Smooth muscle cell of the umbilical artery (primary cell): Measurements from ENCODE around the gene C19orf33. TPM values are rescaled to one million over a fixed set of nuclear protein-coding genes. Genes with fewer than 3 reads are reported as not detected.

ENCODE experiments used
- total RNA-seq: library from RNA; depleted of rRNA; stranded (reverse); fragments of >200 nt; gene quantifications from 2 replicates; pipeline ENCODE4 v1.2.3, GENCODE V29; 2014

Gene C19orf33
- not detected in 2 replicates for total RNA-seq

DNA sequence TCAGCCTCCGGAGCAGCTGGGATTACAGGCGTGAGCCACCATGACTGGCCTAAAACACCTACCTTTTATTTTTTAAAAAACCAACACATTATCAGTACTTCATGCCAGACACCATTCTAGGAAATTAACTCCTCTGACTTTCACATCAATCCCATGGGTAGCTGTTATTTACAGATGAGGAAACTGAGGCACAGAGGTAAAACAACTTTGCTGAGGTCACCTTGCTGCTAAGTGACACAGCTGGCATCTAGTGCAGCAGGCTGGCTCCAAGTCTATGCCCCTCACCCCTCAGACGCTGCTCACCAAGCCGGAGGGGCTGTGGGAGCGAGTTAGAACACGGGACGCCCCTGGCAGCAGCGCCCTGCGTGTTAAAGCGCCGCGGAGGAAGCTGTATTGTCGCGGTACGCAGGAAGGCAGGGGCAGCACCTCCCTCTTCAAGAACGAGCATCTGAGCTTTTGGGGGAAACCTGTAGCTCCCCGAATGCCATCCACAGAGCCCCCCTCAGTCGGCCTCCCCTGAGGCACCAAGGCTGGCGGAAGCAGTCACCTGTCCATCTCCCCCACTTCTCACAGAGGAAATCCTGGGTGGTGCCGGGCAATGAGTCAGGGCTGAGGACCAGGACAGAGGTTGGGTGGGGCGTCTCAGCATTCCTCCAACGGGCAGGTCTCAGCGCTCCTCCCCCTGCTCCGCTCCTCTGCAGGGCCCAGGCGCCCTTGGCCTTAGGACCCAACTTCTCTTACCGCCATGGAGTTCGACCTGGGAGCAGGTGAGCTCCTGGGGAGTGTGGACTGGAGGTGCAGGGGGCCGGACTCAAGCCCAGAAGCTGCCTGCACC, at the start of gene C19orf33:
Gene C19orf33 (plus strand): TSS at position 735 of the 835 bp plus-strand sequence. CDS start 11 bp downstream, at position 746.

DNA sequence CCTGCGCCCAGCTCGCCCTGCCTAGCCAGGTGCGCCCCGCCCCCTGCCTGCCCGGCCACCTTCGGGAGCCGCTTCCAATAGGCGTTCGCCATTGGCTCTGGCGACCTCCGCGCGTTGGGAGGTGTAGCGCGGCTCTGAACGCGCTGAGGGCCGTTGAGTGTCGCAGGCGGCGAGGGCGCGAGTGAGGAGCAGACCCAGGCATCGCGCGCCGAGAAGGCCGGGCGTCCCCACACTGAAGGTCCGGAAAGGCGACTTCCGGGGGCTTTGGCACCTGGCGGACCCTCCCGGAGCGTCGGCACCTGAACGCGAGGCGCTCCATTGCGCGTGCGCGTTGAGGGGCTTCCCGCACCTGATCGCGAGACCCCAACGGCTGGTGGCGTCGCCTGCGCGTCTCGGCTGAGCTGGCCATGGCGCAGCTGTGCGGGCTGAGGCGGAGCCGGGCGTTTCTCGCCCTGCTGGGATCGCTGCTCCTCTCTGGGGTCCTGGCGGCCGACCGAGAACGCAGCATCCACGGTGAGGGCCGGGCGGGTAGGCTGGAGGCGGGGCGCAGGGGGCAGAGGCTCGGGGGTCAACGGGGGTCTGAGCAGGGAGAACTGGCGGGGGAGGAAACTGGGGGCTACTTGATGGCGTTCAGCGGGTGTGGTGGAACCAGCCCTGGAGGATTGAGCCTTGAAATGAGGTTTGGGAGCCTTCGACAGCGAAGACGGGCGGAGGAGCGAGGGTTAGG, 39.4 kb upstream of the C19orf33 start, which contains the start of gene SPINT2:
Gene SPINT2 (plus strand): TSS at position 88 of the 727 bp plus-strand sequence. CDS start 320 bp downstream, at position 408.

GRCh38 chr19:38315657-38316476, 11.8 kb downstream of the C19orf33 start, which contains the start of gene YIF1B:
YIF1B (minus strand) TSS chr19:38315947; CDS start chr19:38315917, 30 bp downstream.

DNA sequence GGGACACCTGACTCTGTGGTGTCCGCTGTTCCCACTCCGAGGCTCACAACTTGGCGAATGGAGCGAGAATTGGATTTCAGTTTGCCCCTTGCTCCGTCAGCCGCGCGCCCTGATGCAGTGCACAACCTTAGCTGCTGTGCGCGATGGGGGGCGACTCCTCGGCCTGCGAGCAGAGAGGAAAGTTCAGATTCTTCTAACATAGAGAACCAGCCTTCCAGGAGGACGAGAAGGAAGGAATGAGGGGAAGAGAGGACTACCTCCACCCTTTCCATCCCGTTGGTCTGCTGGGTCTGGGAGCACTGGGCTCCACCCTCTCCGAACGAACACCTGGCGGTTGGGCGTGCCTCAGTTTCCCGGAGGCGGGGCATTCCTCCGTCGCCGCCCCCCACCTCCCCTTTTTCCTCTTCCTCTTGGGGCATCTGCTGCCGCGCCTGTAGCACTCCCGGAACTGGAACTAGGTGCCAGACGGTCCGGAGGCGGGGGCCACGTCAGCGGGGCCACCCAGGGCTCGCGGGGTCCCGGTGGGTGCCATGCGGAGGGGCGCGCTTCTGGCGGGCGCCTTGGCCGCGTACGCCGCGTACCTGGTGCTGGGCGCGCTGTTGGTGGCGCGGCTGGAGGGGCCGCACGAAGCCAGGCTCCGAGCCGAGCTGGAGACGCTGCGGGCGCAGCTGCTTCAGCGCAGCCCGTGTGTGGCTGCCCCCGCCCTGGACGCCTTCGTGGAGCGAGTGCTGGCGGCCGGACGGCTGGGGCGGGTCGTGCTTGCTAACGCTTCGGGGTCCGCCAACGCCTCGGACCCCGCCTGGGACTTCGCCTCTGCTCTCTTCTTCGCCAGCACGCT, 15.6 kb downstream of the C19orf33 start, which contains the start of gene KCNK6:
Gene KCNK6 (plus strand): TSS at position 425 of the 838 bp plus-strand sequence. CDS start 106 bp downstream, at position 531.

Other genes starting within 250 kb of the C19orf33 start
- 0.89 and 2.4 TPM in 2 replicates for gene DPF1, start 80.0 kb upstream of the C19orf33 start, total RNA-seq
- gene PPP1R14A, start 47.9 kb upstream of the C19orf33 start, total RNA-seq = 1.8 and 2.5 TPM in 2 replicates
- 5.6 and 8.6 TPM in 2 replicates for gene SPINT2, start 39.7 kb upstream of the C19orf33 start, total RNA-seq
- 83.0 and 92.3 TPM in 2 replicates for gene YIF1B, start 11.7 kb downstream of the C19orf33 start, total RNA-seq
- gene KCNK6, start 15.6 kb downstream of the C19orf33 start, total RNA-seq = 10.4 and 10.6 TPM in 2 replicates
- 1.3 and 2.7 TPM in 2 replicates for gene CATSPERG, start 31.6 kb downstream of the C19orf33 start, total RNA-seq
- gene PSMD8, start 70.3 kb downstream of the C19orf33 start, total RNA-seq = 303 and 319 TPM in 2 replicates
- gene GGN, start 83.8 kb downstream of the C19orf33 start, total RNA-seq = 0.30 and 0.88 TPM in 2 replicates
- 2.1 and 7.3 TPM in 2 replicates for gene SPRED3, start 84.4 kb downstream of the C19orf33 start, total RNA-seq
- 7.1 and 7.8 TPM in 2 replicates for gene FAM98C, start 98.8 kb downstream of the C19orf33 start, total RNA-seq
- gene RASGRP4, start 122.0 kb downstream of the C19orf33 start, total RNA-seq = not detected in 2 replicates
- gene RYR1, start 129.4 kb downstream of the C19orf33 start, total RNA-seq = 0.09 TPM in 1 of 2 replicates, not detected in the other